HepG2 (cell line): ENCODE measurements around the gene GPATCH3. TPM values are rescaled to one million over a fixed set of nuclear protein-coding genes. Genes with fewer than 3 reads are reported as not detected.

ENCODE experiments used
- AKNA ChIP-seq: sonication (generic); formaldehyde crosslinking; IDR thresholded peaks from 2 replicates; pipeline ENCODE4 v1.4.0; 2020; ENCODE audit warnings: missing genetic modification reagents, borderline replicate concordance
- CEBPG ChIP-seq: IDR thresholded peaks from 2 replicates; pipeline ENCODE4 v1.6.1; 2016
- CREBL2 ChIP-seq: sonication (generic); formaldehyde crosslinking; IDR thresholded peaks from 2 replicates; pipeline ENCODE4 v1.8.1; 2023; ENCODE audit warnings: missing genetic modification reagents, mild to moderate bottlenecking, borderline replicate concordance
- CSRNP2 ChIP-seq: sonication (generic); formaldehyde crosslinking; conservative IDR thresholded peaks from 2 replicates; pipeline ENCODE4 v1.8.0; 2022; ENCODE audit warnings: low read depth, missing genetic modification reagents
- ETV5 ChIP-seq: IDR thresholded peaks from 2 replicates; pipeline ENCODE4 v1.6.1; 2018; ENCODE audit warnings: missing biosample characterization, missing genetic modification reagents, inconsistent platforms, borderline replicate concordance
- ETV6 ChIP-seq: sonication (generic); formaldehyde crosslinking; conservative IDR thresholded peaks from 2 replicates; pipeline ENCODE4 v1.4.0; 2020; ENCODE audit warnings: missing genetic modification reagents
- HOXA3 ChIP-seq: sonication (generic); formaldehyde crosslinking; IDR thresholded peaks from 2 replicates; pipeline ENCODE4 v1.5.0; 2020; ENCODE audit warnings: missing genetic modification reagents
- NCOA5 ChIP-seq: sonication (generic); formaldehyde crosslinking; IDR thresholded peaks from 2 replicates; pipeline ENCODE4 v1.4.0; 2020; ENCODE audit warnings: missing genetic modification reagents
- PAF1 ChIP-seq: IDR thresholded peaks from 2 replicates; pipeline ENCODE4 v1.6.1; 2016; ENCODE audit warnings: missing genetic modification reagents, missing compliant biosample characterization
- SETDB1 ChIP-seq: sonication (generic); formaldehyde crosslinking; IDR thresholded peaks from 2 replicates; pipeline ENCODE4 v1.5.1; 2020; ENCODE audit warnings: missing genetic modification reagents, mild to moderate bottlenecking, borderline replicate concordance
- SMAD9 ChIP-seq: sonication (generic); formaldehyde crosslinking; IDR thresholded peaks from 2 replicates; pipeline ENCODE4 v1.5.1; 2020; ENCODE audit warnings: mild to moderate bottlenecking, missing genetic modification reagents
- U2AF1 ChIP-seq: fragments of 200-400 bp; formaldehyde crosslinking; optimal IDR thresholded peaks from 2 replicates; pipeline ENCODE3; 2017; ENCODE audit warnings: mild to moderate bottlenecking, low read depth, low read length
- ZBTB7A ChIP-seq: sonication (generic); formaldehyde crosslinking; IDR thresholded peaks from 2 replicates; pipeline ENCODE4 v1.8.0; 2022; ENCODE audit warnings: mild to moderate bottlenecking, missing genetic modification reagents
- ZC3H4 ChIP-seq: sonication (generic); formaldehyde crosslinking; IDR thresholded peaks from 2 replicates; pipeline ENCODE4 v1.4.0; 2020; ENCODE audit warnings: missing genetic modification reagents, borderline replicate concordance
- ZNF18 ChIP-seq: sonication (generic); formaldehyde crosslinking; IDR thresholded peaks from 2 replicates; pipeline ENCODE4 v1.8.0; 2022; ENCODE audit warnings: mild to moderate bottlenecking, missing genetic modification reagents; ENCODE audit not compliant: insufficient replicate concordance
- ZNF180 ChIP-seq: sonication (generic); formaldehyde crosslinking; IDR thresholded peaks from 2 replicates; pipeline ENCODE4 v1.4.0; 2020; ENCODE audit warnings: low read depth, missing genetic modification reagents, borderline replicate concordance
- ZNF296 ChIP-seq: sonication (generic); formaldehyde crosslinking; conservative IDR thresholded peaks from 2 replicates; pipeline ENCODE4 v1.5.0; 2020; ENCODE audit warnings: mild to moderate bottlenecking, missing genetic modification reagents
- ZNF484 ChIP-seq: sonication (generic); formaldehyde crosslinking; IDR thresholded peaks from 2 replicates; pipeline ENCODE4 v1.5.1; 2020; ENCODE audit warnings: mild to moderate bottlenecking, low read depth, missing genetic modification reagents, borderline replicate concordance
- polyA plus RNA-seq, 8 experiments: library from polyadenylated mRNA; depleted of rRNA in 3 of 8; stranded (reverse) in 7 of 8; unstranded in 1 of 8; fragments of >200 nt; fragmentation: Illumina TruSeq in 4 of 8; extraction: Trizol in 4 of 8; gene quantifications; 2 replicates each; pipeline versions ENCODE4 v1.2.1 to v1.2.3, GENCODE V29; 2011 to 2016; ENCODE audit warnings: low read depth in 4 of 8, missing spikeins in 1 of 8, mixed read lengths in 1 of 8; ENCODE audit not compliant: insufficient read depth in 1 of 8
- total RNA-seq, 5 experiments: library from RNA; depleted of rRNA; stranded (reverse); fragments of >200 nt; fragmentation: Illumina TruSeq; extraction: Trizol; gene quantifications; 2 replicates each; pipeline ENCODE4 v1.2.3, GENCODE V29; 2016; ENCODE audit warnings: low read depth in 1 of 5
- TF ChIP-seq, protein P1 (sequence below): sonication (generic); formaldehyde crosslinking; IDR thresholded peaks from 2 replicates; pipeline ENCODE4 v1.4.0; 2020; ENCODE audit warnings: mild to moderate bottlenecking, low read depth, missing genetic modification reagents

The GPATCH3 gene
- total and polyA plus RNA-seq, 2 of the 13 experiments (the other 11 are each of a cell fraction or from before 2014, with no cell fraction given): 8.3 to 11.0 TPM

GRCh38 chr1:26911399-26912146 lies 11.3 kb upstream of the GPATCH3 start (continued):
- TF ChIP-seq ETV5: 0 out of 2 replicates have a peak, but pooled peaks have one; percentile 23
- no peak for TF ChIP-seq CREBL2
- TF ChIP-seq HOXA3 (CRISPR knock-in tag): no peak
- TF ChIP-seq ZNF180 (CRISPR knock-in tag): 0 out of 2 replicates have a peak, but pooled peaks have one; percentile 15
- no peak for TF ChIP-seq ZC3H4
- TF ChIP-seq, protein P1, sequence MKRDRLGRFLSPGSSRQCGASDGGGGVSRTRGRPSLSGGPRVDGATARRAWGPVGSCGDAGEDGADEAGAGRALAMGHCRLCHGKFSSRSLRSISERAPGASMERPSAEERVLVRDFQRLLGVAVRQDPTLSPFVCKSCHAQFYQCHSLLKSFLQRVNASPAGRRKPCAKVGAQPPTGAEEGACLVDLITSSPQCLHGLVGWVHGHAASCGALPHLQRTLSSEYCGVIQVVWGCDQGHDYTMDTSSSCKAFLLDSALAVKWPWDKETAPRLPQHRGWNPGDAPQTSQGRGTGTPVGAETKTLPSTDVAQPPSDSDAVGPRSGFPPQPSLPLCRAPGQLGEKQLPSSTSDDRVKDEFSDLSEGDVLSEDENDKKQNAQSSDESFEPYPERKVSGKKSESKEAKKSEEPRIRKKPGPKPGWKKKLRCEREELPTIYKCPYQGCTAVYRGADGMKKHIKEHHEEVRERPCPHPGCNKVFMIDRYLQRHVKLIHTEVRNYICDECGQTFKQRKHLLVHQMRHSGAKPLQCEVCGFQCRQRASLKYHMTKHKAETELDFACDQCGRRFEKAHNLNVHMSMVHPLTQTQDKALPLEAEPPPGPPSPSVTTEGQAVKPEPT (CRISPR knock-in tag): no peak
- TF ChIP-seq ZNF484 (CRISPR knock-in tag): no peak
- 0 out of 2 replicates have a peak, but pooled peaks have one; percentile 53 for TF ChIP-seq SMAD9 (CRISPR knock-in tag)
- TF ChIP-seq ZNF296: peak; percentile 24; the same call in 1 of the 2 replicates
- TF ChIP-seq AKNA (CRISPR knock-in tag): no peak
- peak; percentile 85; the same call in 1 of the 2 replicates for TF ChIP-seq PAF1 (CRISPR knock-in tag)
- TF ChIP-seq ZBTB7A (CRISPR knock-in tag): no peak
- no peak for TF ChIP-seq CSRNP2 (CRISPR knock-in tag)
- no peak for TF ChIP-seq U2AF1
- TF ChIP-seq NCOA5 (CRISPR knock-in tag): no peak
- TF ChIP-seq ZNF18 (CRISPR knock-in tag): no peak
- no peak for TF ChIP-seq CEBPG
- no peak for TF ChIP-seq SETDB1
- TF ChIP-seq ETV6 (CRISPR knock-in tag): no peak
